MCF 10A (cell line): ENCODE data around the gene ERC2. TPM values are rescaled to one million over a fixed set of nuclear protein-coding genes. Genes with fewer than 3 reads are reported as not detected.

Experiments used
- BruUV-seq: library from RNA; stranded (reverse); fragments of 400-500 nt; replicated peaks from 2 replicates; lab custom pipeline; 2021; lab: Mats Ljungman, UMichigan
- CTCF ChIA-PET: fragments of 300-600 bp; sonication (Branson Sonifier 250); formaldehyde crosslinking; extraction: SDS; loops from one replicate; lab custom pipeline; 2021; ENCODE audit warnings: antibody characterized with exemption, inconsistent platforms; lab: Yijun Ruan, JAX
- POLR2A ChIA-PET: fragments of 300-600, 350-650 bp; sonication (Branson Sonifier 250); formaldehyde crosslinking; extraction: SDS; loops from one replicate; lab custom pipeline; 2020; ENCODE audit warnings: antibody characterized with exemption, inconsistent platforms; lab: Yijun Ruan, JAX
- DNase-seq: peaks from one replicate; pipeline ENCODE4 v3.0.0-alpha.2; 2018; ENCODE audit not compliant: unreplicated experiment
- H3K27ac Mint-ChIP-seq: one replicate; pipeline ENCODE4 v1.8.0; 2022; ENCODE audit warnings: mild to moderate bottlenecking, low read depth, mixed read lengths; ENCODE audit not compliant: unreplicated experiment
- H3K27me3 Mint-ChIP-seq: one replicate; pipeline ENCODE4 v1.8.0; 2022; ENCODE audit warnings: mixed read lengths; ENCODE audit not compliant: insufficient read depth, unreplicated experiment
- H3K36me3 Mint-ChIP-seq: one replicate; pipeline ENCODE4 v1.8.0; 2022; ENCODE audit warnings: mild to moderate bottlenecking, moderate library complexity, mixed read lengths; ENCODE audit not compliant: insufficient read depth, unreplicated experiment
- H3K4me1 Mint-ChIP-seq: one replicate; pipeline ENCODE4 v1.8.0; 2022; ENCODE audit warnings: mixed read lengths; ENCODE audit not compliant: insufficient read depth, unreplicated experiment
- H3K4me3 Mint-ChIP-seq: one replicate; pipeline ENCODE4 v1.8.0; 2022; ENCODE audit warnings: mild to moderate bottlenecking, moderate library complexity, mixed read lengths; ENCODE audit not compliant: unreplicated experiment
- H3K9me3 Mint-ChIP-seq: one replicate; pipeline ENCODE4 v1.8.0; 2022; ENCODE audit warnings: mixed read lengths; ENCODE audit not compliant: unreplicated experiment
- CTCF ChIP-seq: fragments of 200-600 bp; IDR thresholded peaks from one replicate; pipeline ENCODE4 v1.8.0; 2022; ENCODE audit warnings: antibody characterized with exemption, mild to moderate bottlenecking; ENCODE audit not compliant: unreplicated experiment
- intact Hi-C: fragments of 100-400 bp; cut with micrococcal nuclease; formaldehyde crosslinking; loops from 2 replicates; pipeline ENCODE4 v1.14.1; 2022
- total RNA-seq: library from RNA; stranded (reverse); gene quantifications from 2 replicates; pipeline ENCODE4 v1.2.3, GENCODE V29; 2022

The ERC2 gene
- total RNA-seq, 1 experiment from 2014 or later, result 0.42 TPM

- TF ChIP-seq CTCF, result peak; percentile 31
- intact Hi-C loops, result loop anchor here (1.0 to 10.0 kb wide), 5 partner anchors 142 to 1048 kb away; no protein-coding TSS in a partner anchor
- DNase-seq, result peak; percentile 45
- BruUV-seq, result no TSS peak
- POLR2A ChIA-PET, result no interaction called here
- no peaks in the 10 kb centered on the region for H3K9me3 Mint-ChIP-seq
- CTCF ChIA-PET, result interaction anchor here (0.5 to 2.2 kb wide), 13 partner anchors 10 to 1256 kb away, joined by 3 to 6 read pairs (median 3); no protein-coding TSS in a partner anchor
- H3K36me3 Mint-ChIP-seq, result no peaks in the 10 kb centered on the region
- H3K27me3 Mint-ChIP-seq, result no peaks in the 10 kb centered on the region
- H3K4me1 Mint-ChIP-seq, result no peaks in the 10 kb centered on the region
- H3K4me3 Mint-ChIP-seq, result no peak overlapping the region
- H3K27ac Mint-ChIP-seq, result no peak overlapping the region
Observed at GRCh38 chr3:55899887-55900286, 568.4 kb downstream of the ERC2 start.

GRCh38 chr3:55897573-55898224 lies 570.6 kb downstream of the ERC2 start:
- Mint-ChIP-seq H3K4me3 (no peak overlapping the region), H3K27ac (no peak overlapping the region), H3K4me1 (peaks cover 7% of the 10 kb centered on the region), H3K36me3 (no peaks in the 10 kb centered on the region), H3K27me3 (no peaks in the 10 kb centered on the region), H3K9me3 (no peaks in the 10 kb centered on the region)
- POLR2A ChIA-PET, result interaction anchor here (0.7 kb wide), 1 partner anchor 373 kb away, joined by 3 read pairs; no protein-coding TSS in a partner anchor
- BruUV-seq, result no TSS peak
- intact Hi-C loops, result loop anchor here (1.0 to 10.0 kb wide), 11 partner anchors 79 to 1045 kb away; no protein-coding TSS in a partner anchor
- CTCF ChIA-PET, result interaction anchor here (0.5 to 3.0 kb wide), 33 partner anchors 8 to 1045 kb away, joined by 3 to 13 read pairs (median 4); partner anchors contain the start of gene WNT5A
- peak; percentile 77 for TF ChIP-seq CTCF
- peak; percentile 60 for DNase-seq

GRCh38 chr3:55895897-55896566 lies 572.2 kb downstream of the ERC2 start:
- CTCF ChIA-PET, result interaction anchor here (0.7 to 3.0 kb wide), 10 partner anchors 9 to 408 kb away, joined by 3 to 11 read pairs (median 5); partner anchors contain the start of gene WNT5A
- intact Hi-C loops, result loop anchor here (2.0 to 10.0 kb wide), 9 partner anchors 77 to 1044 kb away; no protein-coding TSS in a partner anchor

More at GRCh38 chr3:55895897-55896566, 572.2 kb downstream of the ERC2 start:
- no peak for TF ChIP-seq CTCF
- no peak overlapping the region for H3K4me3 Mint-ChIP-seq
- no peaks in the 10 kb centered on the region for H3K36me3 Mint-ChIP-seq
- no peaks in the 10 kb centered on the region for H3K27me3 Mint-ChIP-seq
- H3K4me1 Mint-ChIP-seq, result peaks cover 7% of the 10 kb centered on the region
- POLR2A ChIA-PET, result no interaction called here
- DNase-seq, result no peak
- no peaks in the 10 kb centered on the region for H3K9me3 Mint-ChIP-seq
- no TSS peak for BruUV-seq
- no peak overlapping the region for H3K27ac Mint-ChIP-seq
